Activated gamma-delta T cell (primary cell): ENCODE results near the gene RNF41.

ENCODE experiments used
- DNase-seq: peaks from one replicate; lab custom pipeline; 2025; lab: John Stamatoyannopoulos, UW

Gene RNF41

GRCh38 chr12:56152756-56153677 is 68.7 kb downstream of the RNF41 start:
- no peak for DNase-seq
